ENCODE data around the gene TADA2B. TPM values are rescaled to one million over a fixed set of nuclear protein-coding genes. Genes with fewer than 3 reads are reported as not detected.

Gene TADA2B
- total RNA-seq, result 9.3 and 12.3 TPM in 2 replicates

DNA sequence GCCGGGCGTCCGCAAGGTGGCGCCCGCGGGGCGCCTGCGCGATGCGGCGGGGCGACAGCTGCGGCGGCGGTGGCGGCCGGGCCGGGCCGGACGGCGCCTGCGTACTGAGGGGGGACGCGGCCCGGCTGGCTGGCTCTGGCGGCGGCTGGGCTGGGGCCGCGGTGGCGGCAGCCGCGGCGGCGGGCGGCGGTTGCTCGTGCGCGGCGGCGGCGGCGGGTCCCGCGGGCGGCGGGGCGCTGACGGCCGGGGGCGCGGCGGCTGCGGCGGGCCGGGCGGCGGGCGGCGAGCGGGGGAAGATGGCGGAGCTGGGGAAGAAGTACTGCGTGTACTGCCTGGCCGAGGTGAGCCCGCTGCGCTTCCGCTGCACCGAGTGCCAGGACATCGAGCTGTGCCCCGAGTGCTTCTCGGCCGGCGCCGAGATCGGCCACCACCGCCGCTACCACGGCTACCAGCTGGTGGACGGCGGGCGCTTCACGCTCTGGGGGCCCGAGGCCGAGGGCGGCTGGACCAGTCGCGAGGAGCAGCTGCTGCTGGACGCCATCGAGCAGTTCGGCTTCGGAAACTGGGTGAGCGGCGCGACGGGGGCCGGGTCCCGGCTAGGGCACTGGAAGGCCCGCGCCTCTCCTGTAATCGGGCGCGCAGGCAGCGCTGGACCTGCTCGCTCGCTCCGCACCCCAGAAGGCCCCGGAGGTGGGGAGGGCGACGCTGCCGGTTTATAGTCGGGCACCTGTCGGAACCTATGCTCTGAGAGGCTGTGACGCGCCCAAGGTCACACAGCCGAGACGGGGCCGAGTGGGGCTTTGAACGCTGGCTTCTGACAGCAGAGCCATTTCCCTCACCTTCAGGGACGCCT lies at the start of gene TADA2B:
TADA2B (plus strand) TSS at position 89 of the 853 bp plus-strand sequence; CDS start at position 297, 208 bp downstream.

DNA sequence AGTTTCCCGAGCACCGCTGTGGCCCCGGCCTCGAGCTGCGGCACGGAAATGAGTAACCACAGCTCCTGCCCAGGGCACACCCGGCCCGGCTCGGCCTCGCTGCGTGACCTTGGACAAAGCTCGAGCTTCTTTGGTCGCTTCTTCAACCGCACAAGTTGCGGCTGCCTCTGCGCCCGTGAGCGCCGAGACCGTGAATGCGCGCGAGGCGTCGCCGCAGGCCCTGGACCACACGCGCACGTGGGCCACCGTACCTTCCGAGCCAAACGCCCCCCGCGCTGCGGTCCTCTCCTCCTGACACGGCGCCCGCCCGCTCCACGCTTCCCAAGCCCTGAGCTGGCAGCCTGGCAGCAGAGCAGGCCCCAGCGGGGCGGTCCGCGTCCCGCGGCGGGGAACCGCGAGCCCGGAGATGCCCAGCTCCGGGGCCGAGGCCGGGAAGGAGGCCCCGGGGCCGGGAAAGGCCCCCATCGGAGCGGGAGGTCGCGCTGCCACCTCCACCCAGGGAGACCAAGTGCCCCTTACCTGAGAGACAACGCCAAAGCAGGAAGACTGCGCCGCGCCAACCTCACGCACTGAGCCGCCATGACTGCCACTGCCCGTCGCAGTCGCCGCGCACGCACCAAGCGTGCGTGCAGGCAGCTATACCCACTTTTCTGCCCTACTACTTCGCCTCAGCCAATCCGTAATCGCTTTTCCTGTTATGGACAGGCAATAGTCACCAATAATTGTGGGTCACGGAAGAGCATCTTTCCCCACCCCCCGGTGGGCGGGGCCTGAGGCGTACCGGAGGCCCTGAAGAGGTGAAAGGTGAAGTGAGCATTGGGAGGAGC lies 24.5 kb downstream of the TADA2B start, which contains the start of gene GRPEL1:
GRPEL1 (minus strand) TSS at position 613 of the 827 bp plus-strand sequence; CDS start at position 581, 32 bp downstream.

Other genes with a start within 250 kb of the TADA2B start
- gene TBC1D14, start 133.5 kb upstream of the TADA2B start, total RNA-seq, result 30.5 and 35.2 TPM in 2 replicates
- 25.9 and 59.0 TPM in 2 replicates for gene GRPEL1, start 24.7 kb downstream of the TADA2B start, total RNA-seq
- 0.19 and 0.28 TPM in 2 replicates for gene SORCS2, start 149.2 kb downstream of the TADA2B start, total RNA-seq